Measurements from ENCODE around the gene GLOD4.
"Not testable (repeated sequence)": the region's sequence is repeated elsewhere in the genome, so short reads cannot be mapped to it uniquely, and the experiment has no call there.

The GLOD4 gene, protein sequence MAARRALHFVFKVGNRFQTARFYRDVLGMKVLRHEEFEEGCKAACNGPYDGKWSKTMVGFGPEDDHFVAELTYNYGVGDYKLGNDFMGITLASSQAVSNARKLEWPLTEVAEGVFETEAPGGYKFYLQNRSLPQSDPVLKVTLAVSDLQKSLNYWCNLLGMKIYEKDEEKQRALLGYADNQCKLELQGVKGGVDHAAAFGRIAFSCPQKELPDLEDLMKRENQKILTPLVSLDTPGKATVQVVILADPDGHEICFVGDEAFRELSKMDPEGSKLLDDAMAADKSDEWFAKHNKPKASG

DNA sequence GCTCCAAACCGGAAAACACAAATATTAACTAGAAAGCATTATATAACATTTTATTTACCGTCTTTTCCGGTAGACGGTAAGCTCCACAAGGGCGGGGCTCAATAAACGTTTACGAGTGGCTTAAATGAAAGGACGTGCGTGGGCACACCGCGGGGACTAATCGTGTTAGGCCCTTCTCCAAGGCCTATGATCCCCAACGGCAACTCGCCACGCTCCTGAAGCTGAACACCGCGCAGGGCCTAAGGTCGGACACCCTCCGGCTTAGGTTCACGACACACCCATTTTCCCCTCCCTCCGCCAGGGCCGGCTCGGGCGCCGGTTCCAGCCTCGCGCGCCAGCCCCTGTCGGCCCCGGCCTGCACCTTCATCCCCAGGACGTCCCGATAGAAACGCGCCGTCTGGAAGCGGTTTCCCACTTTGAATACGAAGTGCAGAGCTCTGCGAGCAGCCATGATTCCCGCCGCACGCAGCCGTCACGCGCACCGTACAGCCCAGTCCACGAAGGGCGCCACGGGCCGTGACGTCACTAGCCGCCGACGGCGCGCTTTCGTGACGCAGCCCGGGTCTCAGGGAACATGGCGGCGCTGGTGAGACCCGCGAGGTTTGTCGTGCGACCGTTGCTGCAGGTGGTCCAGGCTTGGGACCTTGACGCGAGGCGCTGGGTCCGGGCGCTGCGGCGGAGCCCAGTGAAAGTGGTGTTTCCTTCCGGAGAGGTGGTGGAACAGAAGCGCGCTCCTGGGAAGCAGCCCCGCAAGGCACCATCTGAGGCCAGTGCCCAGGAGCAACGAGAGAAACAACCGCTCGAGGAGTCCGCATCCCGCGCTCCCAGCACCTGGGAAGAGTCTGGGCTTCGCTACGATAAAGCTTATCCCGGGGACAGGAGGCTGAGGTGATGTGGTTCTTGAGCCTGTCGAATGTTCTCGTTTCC is at the start of gene GLOD4, which contains the start of gene MRM3:
TSS of gene GLOD4 (minus strand) at position 476 of the 927 bp plus-strand sequence. CDS start at position 451, 25 bp downstream.
TSS of gene MRM3 (plus strand) at position 549 of the 927 bp plus-strand sequence. CDS start at position 575, 26 bp downstream.
- DNase-seq (ENCODE audit: low spot score), result peak; percentile 93

DNA sequence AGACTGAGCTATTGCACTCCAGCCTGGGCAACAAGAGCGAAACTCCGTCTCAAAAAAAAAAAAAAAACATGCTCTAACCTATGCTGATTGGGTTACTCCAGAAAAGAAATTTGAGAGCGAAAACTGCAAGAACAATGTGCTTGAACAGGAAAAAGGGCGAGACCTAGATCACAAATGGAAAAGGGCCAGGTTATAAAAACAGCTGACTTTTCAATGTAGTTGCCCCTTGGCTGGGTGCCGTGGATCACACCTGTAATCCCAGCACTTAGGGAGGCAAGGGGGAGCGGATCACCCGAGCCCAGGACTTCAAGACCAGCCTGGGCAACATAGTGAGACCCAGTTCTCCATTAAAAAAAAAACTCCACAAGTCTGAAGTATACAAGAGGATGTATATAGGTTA is 48.9 kb upstream of the GLOD4 start:
- no peak for DNase-seq (ENCODE audit: low spot score)

DNA sequence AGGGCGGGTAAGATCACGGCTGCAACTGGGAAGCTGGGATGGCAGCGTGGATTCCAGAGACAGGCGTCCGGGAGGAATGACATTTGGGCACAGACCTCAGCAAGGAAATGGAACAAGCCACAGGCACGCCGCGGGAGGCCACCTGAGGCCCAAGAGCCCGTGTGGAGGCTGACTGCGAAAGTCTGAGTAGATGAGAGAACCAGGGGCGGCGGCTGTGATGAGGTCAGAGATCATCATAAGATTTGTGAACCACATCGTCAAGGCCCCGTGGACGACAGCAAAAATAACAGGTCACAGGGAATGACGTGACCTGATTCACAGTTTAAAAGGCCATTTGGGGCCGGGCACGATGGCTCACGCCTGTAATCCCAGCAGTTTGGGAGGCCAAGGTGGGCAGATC is 48.3 kb upstream of the GLOD4 start:
- no peak for DNase-seq (ENCODE audit: low spot score)

DNA sequence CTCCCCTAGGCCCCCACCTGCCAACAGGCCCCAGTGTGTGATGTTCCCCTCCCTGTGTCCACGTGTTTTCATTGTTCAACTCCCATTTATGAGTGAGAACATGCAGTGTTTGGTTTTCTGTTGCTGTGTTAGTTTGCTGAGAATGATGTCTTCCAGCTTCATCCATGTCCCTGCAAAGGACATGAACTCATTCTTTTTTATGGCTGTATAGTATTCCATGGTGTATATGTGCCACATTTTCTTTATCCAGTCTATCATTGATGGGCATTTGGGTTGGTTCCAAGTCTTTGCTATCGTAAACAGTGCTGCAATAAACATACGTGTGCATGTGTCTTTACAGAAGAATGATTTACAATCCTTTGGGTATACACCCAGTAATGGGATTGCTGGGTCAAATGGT is 47.5 kb upstream of the GLOD4 start:
- not testable (repeated sequence) for DNase-seq (ENCODE audit: low spot score)

DNA sequence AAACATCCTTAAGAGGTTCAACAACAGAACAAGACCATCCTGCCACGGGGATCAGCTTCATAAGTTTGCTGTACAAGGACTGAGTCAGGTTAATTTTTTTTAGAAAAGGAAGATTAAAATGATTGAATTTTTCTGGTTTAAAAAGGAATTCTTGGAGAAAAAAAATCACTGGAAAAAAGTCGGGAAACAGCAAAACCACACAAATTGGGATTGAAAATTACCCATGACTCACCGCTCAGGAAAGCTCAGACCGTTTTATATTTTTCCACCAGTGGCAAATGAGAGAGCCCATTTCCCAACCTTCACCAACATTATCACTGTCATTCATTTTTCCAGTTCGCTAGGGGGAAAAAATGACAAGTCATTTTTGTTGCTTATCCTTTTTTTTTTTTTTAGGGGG is 46.7 kb upstream of the GLOD4 start:
- DNase-seq (ENCODE audit: low spot score), result no peak

DNA sequence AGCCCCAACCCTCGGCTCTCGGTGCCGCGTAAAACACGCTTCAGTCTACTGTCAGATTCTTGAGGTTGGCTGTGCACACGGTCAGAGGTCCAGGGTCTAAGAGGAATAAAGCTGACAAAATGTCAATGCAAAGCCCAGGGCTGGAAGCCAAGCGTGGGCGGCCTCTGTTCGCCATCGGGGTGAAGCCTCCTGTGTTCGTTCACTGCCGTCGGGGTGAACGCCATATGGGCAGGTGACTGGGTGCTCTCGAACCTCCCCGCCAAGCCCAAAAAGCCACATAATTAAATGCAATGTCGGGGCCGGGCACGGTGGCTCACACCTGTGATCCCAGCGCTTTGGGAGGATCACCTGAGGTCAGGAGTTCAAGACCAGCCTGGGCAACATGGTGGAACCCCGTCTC is 44.7 kb upstream of the GLOD4 start:
- DNase-seq (ENCODE audit: low spot score), result no peak

DNA sequence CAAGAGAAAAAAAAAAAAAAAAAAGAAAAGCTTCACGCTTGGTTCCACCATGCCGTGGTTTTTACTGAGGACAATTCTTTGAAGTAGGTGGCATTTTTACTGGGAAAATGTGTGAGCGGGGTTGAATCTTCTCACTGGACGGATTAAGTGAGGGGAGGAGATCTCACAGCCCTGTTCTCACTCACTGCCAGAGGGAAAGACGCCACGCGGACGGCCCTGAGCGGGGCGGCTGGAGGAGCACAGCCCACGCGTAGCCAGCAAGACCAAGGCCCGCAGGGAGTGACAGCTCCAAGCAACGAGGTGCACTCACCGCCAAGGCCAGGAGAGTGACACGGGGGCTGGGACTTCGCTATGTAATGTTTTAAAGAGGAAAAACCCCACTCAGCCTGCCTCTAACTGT is 43.1 kb upstream of the GLOD4 start:
- DNase-seq (ENCODE audit: low spot score), result no peak

DNA sequence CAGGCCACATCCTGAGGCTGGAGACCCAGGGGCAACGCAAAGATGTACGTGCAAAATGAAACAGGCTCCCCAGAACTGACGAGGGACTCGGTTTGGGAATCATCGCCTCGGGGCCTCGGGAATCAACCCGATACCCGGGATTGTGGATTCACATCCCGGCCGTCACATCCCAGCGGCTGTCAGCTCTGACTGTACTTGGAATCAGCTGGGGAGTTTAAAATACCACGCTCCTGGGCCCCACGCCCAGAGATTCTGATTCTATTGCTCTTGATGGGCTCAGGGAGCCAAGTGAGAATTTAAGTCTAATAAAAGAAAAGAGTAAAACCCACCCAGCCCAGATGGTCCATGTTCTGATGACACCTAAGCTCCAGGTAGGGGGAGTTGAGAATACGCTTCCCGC is 42.3 kb upstream of the GLOD4 start:
- DNase-seq (ENCODE audit: low spot score), result no peak

DNA sequence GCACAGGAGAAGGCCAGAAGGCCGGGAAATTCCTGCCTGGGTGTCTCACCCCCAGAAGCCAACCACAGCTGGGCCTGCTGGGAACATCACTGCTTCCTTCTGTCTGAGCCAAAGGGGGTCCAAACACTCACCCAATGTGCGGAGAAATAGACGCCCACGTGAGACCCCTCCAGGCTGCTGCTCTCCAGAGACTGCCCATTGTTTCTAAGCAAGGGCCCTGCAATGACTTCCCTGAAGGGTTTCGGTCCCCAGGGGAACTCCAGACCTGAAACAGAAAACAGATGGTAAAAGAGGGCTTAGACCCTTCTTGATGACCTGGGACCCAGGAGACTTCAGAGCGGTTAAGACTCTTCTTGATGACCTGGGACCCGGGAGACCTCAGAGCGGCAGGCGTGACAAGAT is 41.4 kb upstream of the GLOD4 start:
- peak; percentile 69 for DNase-seq (ENCODE audit: low spot score)

DNA sequence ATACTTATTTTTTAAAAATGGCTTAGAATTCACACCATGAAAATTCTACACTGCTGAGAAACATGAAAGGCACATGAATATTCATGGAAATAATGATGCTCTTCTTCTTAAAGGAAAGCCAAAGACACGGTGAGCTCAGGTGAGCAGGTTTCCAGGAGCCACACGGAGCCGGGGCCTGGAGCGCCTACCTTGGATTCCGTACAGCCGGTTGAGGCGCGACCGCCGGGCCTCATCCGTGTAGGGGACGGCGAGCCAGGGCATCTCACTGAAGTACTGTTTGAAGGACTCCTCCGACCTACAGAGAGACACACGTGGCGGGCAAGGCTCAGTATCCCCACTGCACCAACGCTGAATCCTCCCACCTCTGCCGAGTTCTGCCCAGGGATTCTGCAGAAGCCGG is 37.2 kb upstream of the GLOD4 start:
- DNase-seq (ENCODE audit: low spot score), result no peak

DNA sequence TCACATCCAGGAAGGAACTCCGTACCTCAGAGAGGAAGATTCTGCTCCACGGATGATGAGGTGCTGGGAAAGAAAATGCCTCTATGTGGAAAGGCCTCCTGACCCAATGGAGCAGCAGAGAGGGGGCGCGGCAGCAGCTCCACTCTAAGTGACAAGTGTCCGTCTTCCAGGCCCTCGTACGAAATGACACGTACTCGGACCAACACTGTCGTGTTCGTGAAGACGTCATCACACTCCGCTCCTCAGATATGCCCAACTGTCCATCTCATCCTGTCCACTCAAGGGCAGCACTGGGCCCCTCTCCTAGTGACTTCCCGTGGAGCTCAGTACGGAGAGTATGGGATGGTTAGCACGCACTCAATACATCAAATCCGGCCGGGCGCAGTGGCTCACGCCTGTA is 32.3 kb upstream of the GLOD4 start:
- no peak for DNase-seq (ENCODE audit: low spot score)

DNA sequence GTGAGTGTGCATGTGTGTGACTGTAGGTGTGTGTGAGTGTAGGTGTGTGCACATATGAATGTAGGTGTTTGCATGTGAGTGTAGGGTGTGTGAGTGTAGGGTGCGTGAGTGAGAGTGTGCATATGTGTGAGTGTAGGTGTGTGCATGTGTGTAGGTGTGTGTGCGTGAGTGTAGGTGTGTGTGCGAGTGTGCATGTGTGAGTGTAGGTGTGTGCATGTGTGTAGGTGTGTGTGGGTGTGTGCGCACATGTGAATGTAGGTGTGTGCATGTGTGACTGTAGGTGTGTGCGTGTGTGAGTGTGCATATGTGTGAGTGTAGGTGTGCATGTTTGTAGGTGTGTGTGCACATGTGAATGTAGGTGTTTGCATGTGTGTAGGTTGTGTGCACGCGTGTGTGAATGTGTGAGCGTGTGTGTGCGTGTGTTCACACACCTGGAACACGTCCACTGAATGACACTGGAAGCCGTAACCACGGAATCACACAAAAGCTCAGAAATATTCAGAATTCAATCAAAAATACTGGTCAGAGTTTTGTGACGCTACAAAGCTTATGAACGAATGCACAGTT is 30.6 kb upstream of the GLOD4 start:
- DNase-seq (ENCODE audit: low spot score), result no peak

DNA sequence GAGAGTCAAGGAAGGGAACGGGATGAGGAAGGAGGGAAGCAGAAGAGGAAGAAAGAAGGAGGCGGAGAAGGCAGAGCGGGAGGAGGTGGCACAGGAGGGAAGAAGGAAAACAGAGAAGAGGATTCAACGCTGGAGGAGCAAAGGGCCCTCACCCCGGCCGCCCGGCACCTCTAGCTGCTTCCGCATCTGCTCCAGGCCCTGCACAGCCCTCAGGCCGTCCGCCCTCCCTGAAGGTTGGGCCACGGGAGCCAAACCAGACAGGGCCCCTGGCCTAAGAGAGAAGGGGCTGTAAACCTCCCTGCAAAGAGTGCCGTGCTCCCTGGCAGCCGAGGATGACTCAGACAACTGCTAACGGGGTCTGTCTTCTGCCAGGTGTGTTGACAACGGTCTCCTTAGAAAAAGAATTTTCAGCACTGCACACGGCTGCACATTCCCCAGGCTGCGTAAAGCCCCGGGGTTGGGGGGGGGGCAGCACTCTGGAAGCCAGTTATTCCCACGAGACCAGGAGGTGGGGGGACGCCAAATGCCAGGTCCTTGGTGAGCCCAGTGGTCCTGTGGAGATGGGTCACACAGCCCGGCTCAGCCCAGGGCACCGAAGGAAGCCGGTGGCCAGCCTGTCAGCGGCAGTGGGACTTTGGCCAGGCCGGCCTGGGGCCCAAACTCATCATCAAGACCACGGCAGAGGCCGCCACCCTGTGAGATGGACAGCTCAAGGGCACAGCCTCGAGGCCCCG is 29.1 kb upstream of the GLOD4 start:
- no peak for DNase-seq (ENCODE audit: low spot score)

DNA sequence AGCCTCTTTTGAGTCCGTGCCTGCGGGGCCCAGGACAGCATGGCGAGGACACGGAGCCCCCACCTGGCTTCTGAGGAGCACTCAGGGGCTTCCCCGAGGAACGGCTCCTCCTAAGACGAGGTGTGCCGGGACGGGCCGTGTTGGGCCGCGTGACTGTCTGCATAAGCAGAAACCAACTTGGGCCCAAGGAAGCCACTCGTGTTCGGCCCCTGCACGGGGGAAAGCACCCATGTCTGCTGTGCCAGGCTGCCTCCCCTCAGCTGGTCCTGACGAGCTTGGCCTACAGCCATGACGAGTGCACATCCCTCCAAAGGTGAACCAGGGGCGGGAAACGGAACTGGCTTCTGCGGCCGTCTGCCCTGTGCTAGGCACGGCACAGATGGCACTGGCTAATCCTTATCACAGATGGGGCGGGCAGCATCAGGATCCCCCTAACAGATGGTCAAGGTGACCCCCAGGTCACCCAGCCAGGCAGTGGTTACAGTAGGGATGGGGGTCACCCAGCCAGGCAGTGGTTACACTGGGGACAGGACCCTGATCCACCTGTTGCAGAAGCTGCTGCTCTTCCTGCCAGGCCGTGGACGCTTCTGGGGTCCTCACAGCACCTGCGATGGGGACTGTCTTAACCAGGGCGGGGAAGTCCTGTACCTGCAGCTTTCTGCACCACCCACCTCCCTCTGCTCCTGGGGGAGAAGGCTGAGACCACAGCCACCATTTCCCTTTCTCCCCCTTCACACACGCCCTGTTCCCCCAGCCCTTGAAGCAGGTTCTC is 25.6 kb upstream of the GLOD4 start:
- no peak for DNase-seq (ENCODE audit: low spot score)

DNA sequence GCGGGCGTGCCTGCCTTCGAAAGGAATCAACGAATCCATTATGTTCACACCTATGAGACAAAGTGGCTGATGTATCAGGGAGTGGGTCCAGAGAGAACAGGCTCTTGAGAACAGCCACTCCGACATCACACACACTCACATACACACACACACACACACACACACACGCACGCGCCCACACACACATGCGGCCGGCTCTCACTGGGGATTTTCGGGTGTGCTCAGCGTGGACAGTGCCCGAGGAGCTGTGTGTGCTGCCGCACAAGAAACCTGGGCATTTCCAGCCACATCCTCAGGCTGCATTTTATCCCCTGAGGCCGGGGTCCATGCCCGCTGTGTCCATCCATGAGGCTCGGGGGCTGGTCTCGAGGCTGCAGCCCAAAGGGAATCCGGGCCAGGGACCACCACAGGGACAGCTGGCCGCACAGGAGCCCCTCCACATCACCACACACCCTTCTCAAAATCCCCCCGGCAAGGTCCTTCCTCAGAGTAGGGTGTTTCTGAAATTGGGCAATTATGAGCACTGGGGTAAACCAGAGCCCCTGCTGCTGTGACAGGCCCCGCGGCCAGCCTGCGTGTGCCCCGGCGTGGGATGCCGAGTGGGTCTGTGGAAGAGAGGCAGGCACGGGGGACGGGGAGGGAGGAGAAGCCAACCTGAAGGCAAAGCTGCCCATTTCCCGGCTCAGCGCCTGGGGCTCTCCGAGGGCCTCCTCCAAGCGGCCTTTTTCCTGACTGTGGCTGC is 24.9 kb upstream of the GLOD4 start:
- DNase-seq (ENCODE audit: low spot score), result no peak

DNA sequence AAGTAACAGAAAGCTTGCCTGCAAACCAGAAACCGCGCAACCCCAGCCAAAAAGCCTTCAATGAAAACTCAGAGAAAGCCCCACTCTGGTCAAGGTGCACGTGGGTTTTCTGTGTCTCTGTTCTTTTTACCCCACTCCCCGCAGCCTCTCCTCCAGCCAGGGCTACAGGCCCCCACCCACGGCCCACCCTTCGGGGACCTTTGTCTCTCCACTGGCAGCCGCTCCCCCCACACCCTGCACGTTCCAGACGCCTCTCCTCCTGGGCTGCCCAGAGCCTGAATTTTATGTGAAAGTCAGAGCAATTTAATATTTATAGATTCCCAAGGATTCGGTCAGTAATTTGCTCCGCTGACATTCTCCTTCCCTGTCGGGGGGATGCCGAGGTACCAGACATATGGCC is 24.3 kb upstream of the GLOD4 start:
- DNase-seq (ENCODE audit: low spot score), result no peak

DNA sequence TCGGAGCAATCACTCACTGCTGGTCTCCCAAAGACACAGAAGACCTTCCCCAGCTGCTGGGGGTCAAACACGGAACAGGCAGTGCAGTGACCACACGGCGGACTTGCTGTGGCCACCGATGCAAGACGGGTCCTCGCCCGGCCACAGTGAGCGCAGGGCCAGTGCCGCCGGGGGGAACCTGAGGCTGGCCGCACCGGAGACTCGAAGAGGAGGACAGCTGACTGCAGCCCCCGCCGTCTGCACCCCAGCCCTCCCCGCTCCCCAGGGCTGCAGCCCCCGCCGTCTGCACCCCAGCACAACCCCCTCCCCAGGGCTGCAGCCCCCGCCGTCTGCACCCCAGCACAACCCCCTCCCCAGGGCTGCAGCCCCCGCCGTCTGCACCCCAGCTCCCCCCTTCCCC is 23.8 kb upstream of the GLOD4 start:
- DNase-seq (ENCODE audit: low spot score), result not testable (repeated sequence)

DNA sequence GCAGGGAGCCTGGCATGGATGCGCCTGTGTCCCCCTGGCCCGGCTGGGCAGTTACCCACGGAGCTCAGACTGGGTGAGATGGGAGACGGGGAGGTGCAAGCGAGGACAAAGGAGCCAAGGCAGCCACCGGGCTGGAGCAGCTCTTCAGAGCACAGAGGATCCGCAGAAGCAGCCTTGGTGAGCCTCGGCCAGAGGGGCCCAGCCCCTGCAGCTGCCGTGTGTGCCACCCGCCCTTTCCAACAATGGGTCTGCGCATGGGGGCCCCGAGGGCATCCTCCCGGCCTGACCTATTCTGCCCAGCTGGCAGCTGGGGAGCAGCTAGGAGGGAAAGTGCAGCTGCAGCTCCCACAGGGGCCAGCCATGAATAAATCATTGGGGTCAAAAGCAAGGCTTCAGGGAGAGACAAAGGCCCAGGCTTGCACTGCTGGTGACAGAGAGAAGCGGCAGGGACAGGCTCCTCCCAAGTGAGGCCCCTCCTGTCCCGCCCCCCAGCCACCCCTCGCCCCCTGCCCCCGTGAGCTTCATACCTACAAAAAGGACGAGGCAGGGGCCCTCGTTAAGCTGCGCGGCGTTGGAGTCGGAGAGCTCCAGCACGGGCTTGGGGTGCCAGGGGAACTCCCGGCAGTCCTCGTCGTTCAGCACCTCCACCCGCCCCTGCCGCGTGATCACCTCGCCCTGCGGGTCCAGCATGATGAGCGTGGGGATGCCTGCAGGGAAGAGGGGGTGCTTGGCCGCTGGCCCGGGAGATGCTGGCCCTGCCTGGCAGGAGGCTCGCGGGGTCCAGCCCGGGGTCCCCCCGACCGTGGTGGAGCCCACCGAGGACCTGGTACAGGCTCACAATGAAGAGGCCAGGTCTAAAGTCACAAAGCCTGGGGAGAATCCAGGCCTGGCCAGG is 22.7 kb upstream of the GLOD4 start:
- no peak for DNase-seq (ENCODE audit: low spot score)

Data from D341Med (cell line).